PC-3 (cell line): ENCODE measurements around the gene TKTL1. TPM values are rescaled to one million over a fixed set of nuclear protein-coding genes. Genes with fewer than 3 reads are reported as not detected.

Experiments
- ATAC-seq: fragments of 200-7000 bp; cut with Tn5 transposase; 2 replicates; pipeline ENCODE4 v1.9.1; 2020; ENCODE audit warnings: mild to moderate bottlenecking, moderate library complexity
- BruUV-seq: library from RNA; stranded (reverse); fragments of 400-500 nt; replicated peaks from 2 replicates; lab custom pipeline; 2021; lab: Mats Ljungman, UMichigan
- CTCF ChIA-PET: fragments of 300-600 bp; sonication (Branson Sonifier 250); formaldehyde crosslinking; loops from one replicate; lab custom pipeline; 2022; ENCODE audit warnings: antibody characterized with exemption; lab: Charles Lee
- POLR2A ChIA-PET: fragments of 300-600 bp; sonication (Branson Sonifier 250); formaldehyde crosslinking; loops from one replicate; lab custom pipeline; 2022; ENCODE audit warnings: antibody characterized with exemption; ENCODE audit not compliant: unreplicated experiment; lab: Charles Lee
- DNase-seq: peaks from one replicate; pipeline ENCODE4 v3.0.0-alpha.2; 2015
- H2AFZ ChIP-seq: fragments of 300-600 bp; sonication (generic); 2 replicates; pipeline ENCODE4 v1.6.0; 2016; ENCODE audit warnings: antibody characterized with exemption, low read length
- H3F3A ChIP-seq: fragments of 300-600 bp; sonication (generic); one replicate; pipeline ENCODE4 v1.6.0; 2017; ENCODE audit warnings: antibody characterized with exemption, low read length, control low read depth, mild to moderate bottlenecking; ENCODE audit not compliant: unreplicated experiment
- H3K27ac ChIP-seq: fragments of 300-600 bp; sonication (generic); 2 replicates; pipeline ENCODE4 v1.5.1; 2016; ENCODE audit warnings: mild to moderate bottlenecking, low read length
- H3K27me3 ChIP-seq: fragments of 300-600 bp; sonication (generic); 2 replicates; pipeline ENCODE4 v1.6.1; 2016; ENCODE audit warnings: low read length, mixed read lengths
- H3K36me3 ChIP-seq: fragments of 300-600 bp; sonication (generic); 2 replicates; pipeline ENCODE4 v1.6.1; 2016; ENCODE audit warnings: low read depth, mixed run types, low read length, mixed read lengths
- H3K4me1 ChIP-seq: fragments of 300-600 bp; sonication (generic); 2 replicates; pipeline ENCODE4 v1.5.1; 2016; ENCODE audit warnings: low read length; ENCODE audit not compliant: insufficient read depth
- H3K4me2 ChIP-seq: fragments of 300-600 bp; sonication (generic); 2 replicates; pipeline ENCODE4 v1.6.0; 2016; ENCODE audit warnings: low read length
- H3K4me3 ChIP-seq: fragments of 300-600 bp; sonication (generic); 2 replicates; pipeline ENCODE4 v1.5.1; 2016; ENCODE audit warnings: mild to moderate bottlenecking, low read length, mixed read lengths
- H3K79me2 ChIP-seq: fragments of 300-600 bp; sonication (generic); 2 replicates; pipeline ENCODE4 v1.6.1; 2017; ENCODE audit warnings: low read length, mixed read lengths
- H3K9ac ChIP-seq: fragments of 300-600 bp; sonication (generic); 2 replicates; pipeline ENCODE4 v1.6.0; 2016; ENCODE audit warnings: mild to moderate bottlenecking, low read length
- H3K9me2 ChIP-seq: fragments of 300-600 bp; sonication (generic); replicated peaks from 2 replicates; pipeline ENCODE4 v1.6.1; 2016; ENCODE audit warnings: mixed run types, low read length, mixed read lengths
- H3K9me3 ChIP-seq: fragments of 300-600 bp; sonication (generic); 2 replicates; pipeline ENCODE4 v1.6.1; 2016; ENCODE audit warnings: low read length, mixed read lengths
- H4K20me1 ChIP-seq: fragments of 300-600 bp; sonication (generic); 2 replicates; pipeline ENCODE4 v1.6.1; 2016; ENCODE audit warnings: low read length, mixed read lengths
- EZH2 ChIP-seq: fragments of 300-600 bp; sonication (generic); IDR thresholded peaks from one replicate; pipeline ENCODE4 v1.6.1; 2017; ENCODE audit warnings: antibody characterized with exemption, mild to moderate bottlenecking, low read length; ENCODE audit not compliant: unreplicated experiment
- EZH2phosphoT487 ChIP-seq: fragments of 300-600 bp; sonication (generic); IDR thresholded peaks from 2 replicates; pipeline ENCODE4 v1.6.1; 2018; ENCODE audit warnings: mild to moderate bottlenecking, antibody characterized with exemption, low read length, borderline replicate concordance
- intact Hi-C: fragments of 100-400 bp; cut with micrococcal nuclease; formaldehyde crosslinking; loops from 2 replicates; pipeline ENCODE4 v1.9.0; 2023
- total RNA-seq: library from RNA; depleted of rRNA; stranded (reverse); fragments of >200 nt; gene quantifications from 2 replicates; pipeline ENCODE4 v1.2.3, GENCODE V29; 2014
- TF ChIP-seq, protein P1 (sequence below): fragments of 300-600 bp; sonication (generic); conservative IDR thresholded peaks from 2 replicates; pipeline ENCODE4 v1.5.1; 2017; ENCODE audit warnings: antibody characterized with exemption, low read depth, mild to moderate bottlenecking, low read length

TKTL1 gene
- total RNA-seq, 1 experiment from 2014 or later = not detected

DNA sequence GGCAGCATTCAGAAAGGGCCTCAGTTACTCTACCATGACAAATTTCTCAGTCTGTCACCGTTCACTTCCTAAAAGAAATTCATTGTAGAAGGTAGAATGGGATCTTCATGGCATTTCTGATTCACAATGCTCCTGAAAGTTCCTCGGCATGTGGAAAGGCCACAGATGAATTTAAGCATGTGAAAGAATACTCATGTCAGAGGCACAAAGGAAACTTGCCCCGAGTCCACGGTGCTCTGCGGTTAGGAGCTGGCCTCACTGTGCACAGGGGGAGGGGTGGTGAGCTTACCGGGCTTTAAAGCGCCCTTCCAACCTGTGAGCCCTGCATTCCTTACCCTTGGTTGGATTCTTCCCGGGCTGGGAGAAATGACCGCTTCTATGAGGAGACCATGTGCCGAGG lies 9.3 kb downstream of the TKTL1 start:
- Histone ChIP-seq H3K9me3 (no peaks in the 10 kb centered on the region), H3K4me1 (no peaks in the 10 kb centered on the region), H3K36me3 (no peaks in the 10 kb centered on the region), H2AFZ (no peak overlapping the region), H3K4me2 (no peak overlapping the region), H3F3A (no peaks in the 10 kb centered on the region), H3K27ac (no peak overlapping the region), H3K27me3 (no peaks in the 10 kb centered on the region), H3K4me3 (no peak overlapping the region), H4K20me1 (no peaks in the 10 kb centered on the region), H3K9me2 (no peaks in the 10 kb centered on the region), H3K79me2 (no peaks in the 10 kb centered on the region), H3K9ac (no peak overlapping the region)
- ChIA-PET CTCF (no interaction called here), POLR2A (no interaction called here)
- DNase-seq (no peak), ATAC-seq (no peak)
- TF ChIP-seq EZH2phosphoT487 = no peak
- BruUV-seq = no TSS peak
- intact Hi-C loops = no loop called here

DNA sequence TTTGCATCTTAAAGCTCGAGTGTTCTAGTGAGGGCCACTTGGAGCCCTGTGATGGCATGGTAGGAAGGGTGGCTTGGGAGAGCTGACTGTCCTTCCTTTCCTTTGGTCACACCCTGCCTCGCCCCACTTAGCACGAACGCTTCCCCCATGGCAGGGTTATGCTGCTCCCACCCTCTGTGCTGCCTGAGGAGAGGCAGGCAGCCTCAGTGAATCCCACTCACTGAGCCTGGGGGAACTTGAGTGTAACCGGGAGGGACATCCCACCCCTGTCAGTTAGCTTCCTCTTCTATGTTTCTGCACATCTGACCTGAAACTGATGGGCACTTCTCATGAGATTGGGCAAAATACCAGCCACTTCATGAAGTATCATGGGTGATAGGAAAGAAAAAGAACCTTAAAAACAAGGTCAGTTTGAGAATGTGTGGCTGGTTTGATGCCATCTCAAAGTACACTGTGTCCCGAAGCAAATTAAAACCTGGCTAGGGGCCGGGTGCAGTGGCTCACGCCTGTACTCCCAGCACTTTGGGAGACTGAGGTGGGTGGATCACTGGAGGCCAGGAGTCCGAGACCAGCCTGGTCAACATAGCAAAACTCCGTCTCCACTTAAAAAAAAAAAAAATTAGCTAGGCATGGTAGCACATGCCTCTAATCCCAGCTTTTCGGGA lies 10.1 kb downstream of the TKTL1 start:
- H3K27me3 ChIP-seq = no peaks in the 10 kb centered on the region
- no peak overlapping the region for H2AFZ ChIP-seq
- no peak overlapping the region for H3K9ac ChIP-seq
- no peaks in the 10 kb centered on the region for H3K36me3 ChIP-seq
- H3K9me3 ChIP-seq = no peaks in the 10 kb centered on the region
- no peak overlapping the region for H3K4me2 ChIP-seq
- no peak for TF ChIP-seq EZH2
- no peak for TF ChIP-seq EZH2phosphoT487
- TF ChIP-seq, protein P1, sequence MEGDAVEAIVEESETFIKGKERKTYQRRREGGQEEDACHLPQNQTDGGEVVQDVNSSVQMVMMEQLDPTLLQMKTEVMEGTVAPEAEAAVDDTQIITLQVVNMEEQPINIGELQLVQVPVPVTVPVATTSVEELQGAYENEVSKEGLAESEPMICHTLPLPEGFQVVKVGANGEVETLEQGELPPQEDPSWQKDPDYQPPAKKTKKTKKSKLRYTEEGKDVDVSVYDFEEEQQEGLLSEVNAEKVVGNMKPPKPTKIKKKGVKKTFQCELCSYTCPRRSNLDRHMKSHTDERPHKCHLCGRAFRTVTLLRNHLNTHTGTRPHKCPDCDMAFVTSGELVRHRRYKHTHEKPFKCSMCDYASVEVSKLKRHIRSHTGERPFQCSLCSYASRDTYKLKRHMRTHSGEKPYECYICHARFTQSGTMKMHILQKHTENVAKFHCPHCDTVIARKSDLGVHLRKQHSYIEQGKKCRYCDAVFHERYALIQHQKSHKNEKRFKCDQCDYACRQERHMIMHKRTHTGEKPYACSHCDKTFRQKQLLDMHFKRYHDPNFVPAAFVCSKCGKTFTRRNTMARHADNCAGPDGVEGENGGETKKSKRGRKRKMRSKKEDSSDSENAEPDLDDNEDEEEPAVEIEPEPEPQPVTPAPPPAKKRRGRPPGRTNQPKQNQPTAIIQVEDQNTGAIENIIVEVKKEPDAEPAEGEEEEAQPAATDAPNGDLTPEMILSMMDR = no peak
- H3K27ac ChIP-seq = no peak overlapping the region
- DNase-seq = no peak
- H3F3A ChIP-seq = no peaks in the 10 kb centered on the region
- no peaks in the 10 kb centered on the region for H3K9me2 ChIP-seq
- no peaks in the 10 kb centered on the region for H3K4me1 ChIP-seq
- no peaks in the 10 kb centered on the region for H3K79me2 ChIP-seq
- H3K4me3 ChIP-seq = no peak overlapping the region
- POLR2A ChIA-PET = no interaction called here
- CTCF ChIA-PET = no interaction called here
- no peaks in the 10 kb centered on the region for H4K20me1 ChIP-seq
- intact Hi-C loops = no loop called here
- ATAC-seq = no peak
- BruUV-seq = no TSS peak

DNA sequence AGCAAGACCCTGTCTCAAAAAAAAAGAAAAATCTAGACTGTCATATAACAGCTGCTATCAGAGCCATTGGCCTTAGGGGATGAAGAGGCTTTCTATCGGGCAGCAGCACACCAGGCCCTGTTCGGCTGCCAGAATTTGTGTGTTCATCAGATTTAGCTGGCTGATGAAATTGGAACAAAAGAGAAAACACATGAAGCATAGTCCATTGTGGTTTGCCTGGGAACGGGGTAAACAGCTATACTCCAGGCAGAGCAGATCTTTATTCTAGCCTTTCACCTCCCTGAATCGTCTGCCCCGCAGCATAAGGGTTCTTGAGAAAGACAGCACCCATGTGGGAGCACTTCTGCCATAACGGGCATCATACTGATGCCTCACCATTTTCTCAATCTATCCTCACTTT lies 11.6 kb downstream of the TKTL1 start:
- Histone ChIP-seq H3K27me3 (no peaks in the 10 kb centered on the region), H3K9ac (no peak overlapping the region), H3K4me1 (no peaks in the 10 kb centered on the region), H3K36me3 (no peaks in the 10 kb centered on the region), H3K9me2 (no peaks in the 10 kb centered on the region), H3K27ac (no peak overlapping the region), H3K9me3 (no peaks in the 10 kb centered on the region), H3K79me2 (no peaks in the 10 kb centered on the region), H3F3A (no peaks in the 10 kb centered on the region), H4K20me1 (no peaks in the 10 kb centered on the region), H3K4me2 (no peak overlapping the region), H3K4me3 (no peak overlapping the region), H2AFZ (no peak overlapping the region)
- CTCF ChIA-PET = no interaction called here
- DNase-seq (no peak), ATAC-seq (no peak)
- no peak for TF ChIP-seq EZH2phosphoT487
- TF ChIP-seq, protein P1 = no peak
- TF ChIP-seq EZH2 = no peak
- intact Hi-C loops = no loop called here
- BruUV-seq = no TSS peak
- POLR2A ChIA-PET = no interaction called here
